Adrenal gland (tissue), 5 donors: ENCODE results near the gene PRMT7.

Experiments used
- CTCF ChIP-seq, 6 experiments: fragments of 450-650 bp in 4 of 6; fragments of 200-600 bp in 2 of 6; sonication (generic) in 1 of 6; IDR thresholded peaks; 1 replicate in 5 of 6; 2 replicates in 1 of 6; pipeline versions ENCODE4 v1.5.1 to v1.8.0; 2016 to 2021; ENCODE audit warnings: antibody characterized with exemption in 6 of 6, mild to moderate bottlenecking in 2 of 6, moderate library complexity in 1 of 6
- POLR2A ChIP-seq, 2 donors: fragments of 450-650 bp; IDR thresholded peaks; one replicate each; pipeline ENCODE4 v1.6.1; 2017; ENCODE audit warnings: antibody characterized with exemption in 2 of 2, mild to moderate bottlenecking in 2 of 2, moderate library complexity in 1 of 2
- donor health status: DM: no; HTN: no; CAD: no.

- TF ChIP-seq CTCF (IDR thresholded peaks at IDR 0.05): peak in 1 of 6 experiments; percentile 31
- TF ChIP-seq POLR2A (IDR thresholded peaks at IDR 0.05): no peak
These were observed 18.1 kb downstream of the PRMT7 start for GRCh38 chr16:68328860-68329390.
